Hepatocyte (in vitro differentiated cells): ENCODE data around the gene FABP7. TPM values are rescaled to one million over a fixed set of nuclear protein-coding genes. Genes with fewer than 3 reads are reported as not detected.

Source experiments
- DNase-seq: peaks from one replicate; pipeline ENCODE4 v3.0.0-alpha.2; 2016; ENCODE audit warnings: low spot score
- H2AFZ ChIP-seq: fragments of 200-600 bp; sonication (generic); 2 replicates; pipeline ENCODE4 v1.6.0; 2016; ENCODE audit warnings: antibody characterized with exemption, mild to moderate bottlenecking
- H3K27ac ChIP-seq: fragments of 200-600 bp; sonication (generic); 2 replicates; pipeline ENCODE4 v1.5.1; 2016; ENCODE audit warnings: mild to moderate bottlenecking
- H3K27me3 ChIP-seq: fragments of 200-600 bp; sonication (generic); 2 replicates; pipeline ENCODE4 v1.6.1; 2016
- H3K36me3 ChIP-seq: fragments of 200-600 bp; sonication (generic); replicated peaks from 2 replicates; pipeline ENCODE4 v1.5.1; 2016; ENCODE audit warnings: low read depth; ENCODE audit not compliant: insufficient read depth
- H3K4me1 ChIP-seq: fragments of 200-600 bp; sonication (generic); 2 replicates; pipeline ENCODE4 v1.5.1; 2016; ENCODE audit warnings: mild to moderate bottlenecking, moderate library complexity; ENCODE audit not compliant: insufficient read depth
- H3K4me2 ChIP-seq: fragments of 200-600 bp; sonication (generic); 2 replicates; pipeline ENCODE4 v1.6.0; 2016
- H3K4me3 ChIP-seq: fragments of 200-600 bp; sonication (generic); 2 replicates; pipeline ENCODE4 v1.5.1; 2016; ENCODE audit warnings: mild to moderate bottlenecking
- H3K79me2 ChIP-seq: fragments of 200-600 bp; sonication (generic); 2 replicates; pipeline ENCODE4 v1.6.0; 2017; ENCODE audit warnings: mild to moderate bottlenecking
- H3K9me2 ChIP-seq: fragments of 200-600 bp; sonication (generic); replicated peaks from 2 replicates; pipeline ENCODE4 v1.6.0; 2017; ENCODE audit warnings: mild to moderate bottlenecking; ENCODE audit not compliant: insufficient read depth
- H3K9me3 ChIP-seq: fragments of 200-600 bp; sonication (generic); 2 replicates; pipeline ENCODE4 v1.5.1; 2016; ENCODE audit warnings: low read depth, mild to moderate bottlenecking
- H4K20me1 ChIP-seq: fragments of 200-600 bp; sonication (generic); 2 replicates; pipeline ENCODE4 v1.6.0; 2016; ENCODE audit warnings: mild to moderate bottlenecking; ENCODE audit not compliant: insufficient read depth, poor library complexity, severe bottlenecking
- CTCF ChIP-seq: fragments of 200-600 bp; sonication (generic); IDR thresholded peaks from 2 replicates; pipeline ENCODE4 v1.5.1; 2016; ENCODE audit warnings: antibody characterized with exemption, mild to moderate bottlenecking; ENCODE audit not compliant: poor library complexity
- EZH2 ChIP-seq: fragments of 200-600 bp; sonication (generic); IDR thresholded peaks from 2 replicates; pipeline ENCODE4 v1.6.1; 2016; ENCODE audit warnings: antibody characterized with exemption, mild to moderate bottlenecking, borderline replicate concordance
- EZH2phosphoT487 ChIP-seq: fragments of 200-600 bp; sonication (generic); IDR thresholded peaks from one replicate; pipeline ENCODE4 v1.6.1; 2018; ENCODE audit warnings: antibody characterized with exemption, mild to moderate bottlenecking, low read depth, moderate library complexity; ENCODE audit not compliant: unreplicated experiment, severe bottlenecking
- WGBS: methylation state at CpG from one replicate; pipeline ENCODE4 v1.1.6; 2016; ENCODE audit warnings: low lambda C conversion rate; ENCODE audit errors: missing lambda C conversion rate; 5-methylcytosine and 5-hydroxymethylcytosine counted together
- polyA plus RNA-seq: library from polyadenylated mRNA; unstranded; fragments of >200 nt; fragmentation: Nextera tagmentation; extraction: Ambion mirVana; gene quantifications from 2 replicates; pipeline ENCODE4 v1.2.1, GENCODE V29; 2016
- total RNA-seq: library from RNA; depleted of rRNA; stranded (reverse); fragments of >200 nt; gene quantifications from 2 replicates; pipeline ENCODE4 v1.2.3, GENCODE V29; 2014

Gene FABP7
- total and polyA plus RNA-seq, 2 experiments from 2014 or later = 0.60 TPM; not detected in 1

- Histone ChIP-seq H3K79me2 (no peaks in the 10 kb centered on the region), H3K9me2 (no peaks in the 10 kb centered on the region), H3K4me3 (no peak overlapping the region), H3K4me1 (peaks cover 2% of the 10 kb centered on the region), H4K20me1 (no peaks in the 10 kb centered on the region), H3K27ac (no peak overlapping the region), H3K4me2 (no peak overlapping the region), H2AFZ (no peak overlapping the region), H3K36me3 (no peaks in the 10 kb centered on the region), H3K9me3 (no peaks in the 10 kb centered on the region), H3K27me3 (no peaks in the 10 kb centered on the region)
- WGBS = 88% methylated on average over 5 of the region's 5 CpGs
- no peak for DNase-seq
- TF ChIP-seq EZH2 (no peak), CTCF (no peak), EZH2phosphoT487 (no peak)
Observed at GRCh38 chr6:122778302-122778701, 1.2 kb upstream of the FABP7 start.

- Histone ChIP-seq H3K4me1 (no peaks in the 10 kb centered on the region), H3K9me2 (no peaks in the 10 kb centered on the region), H3K79me2 (no peaks in the 10 kb centered on the region), H3K27me3 (no peaks in the 10 kb centered on the region), H3K4me3 (no peak overlapping the region), H3K27ac (no peak overlapping the region), H4K20me1 (no peaks in the 10 kb centered on the region), H3K36me3 (no peaks in the 10 kb centered on the region), H2AFZ (no peak overlapping the region), H3K9me3 (no peaks in the 10 kb centered on the region), H3K4me2 (no peak overlapping the region)
- DNase-seq = no peak
- no peak for TF ChIP-seq EZH2phosphoT487
- TF ChIP-seq EZH2 = no peak
- no peak for TF ChIP-seq CTCF
- 52% methylated on average over 13 of the region's 13 CpGs for WGBS
Observed at GRCh38 chr6:122778985-122779661, 393 bp upstream of the FABP7 start.

GRCh38 chr6:122780114-122780513 lies 598 bp downstream of the FABP7 start:
- Histone ChIP-seq H3K9me2 (no peaks in the 10 kb centered on the region), H2AFZ (no peak overlapping the region), H3K79me2 (no peaks in the 10 kb centered on the region), H3K27ac (no peak overlapping the region), H3K27me3 (no peaks in the 10 kb centered on the region), H3K9me3 (no peaks in the 10 kb centered on the region), H3K4me2 (no peak overlapping the region), H3K4me3 (no peak overlapping the region), H3K36me3 (no peaks in the 10 kb centered on the region), H4K20me1 (no peaks in the 10 kb centered on the region), H3K4me1 (no peaks in the 10 kb centered on the region)
- no peak for TF ChIP-seq CTCF
- no peak for TF ChIP-seq EZH2phosphoT487
- no peak for TF ChIP-seq EZH2
- WGBS = 49% methylated on average over 5 of the region's 5 CpGs
- DNase-seq = no peak
